ENCODE data around the gene FBXO48.
"Not testable (repeated sequence)": the region's sequence is repeated elsewhere in the genome, so short reads cannot be mapped to it uniquely, and the experiment has no call there.

Gene FBXO48, protein sequence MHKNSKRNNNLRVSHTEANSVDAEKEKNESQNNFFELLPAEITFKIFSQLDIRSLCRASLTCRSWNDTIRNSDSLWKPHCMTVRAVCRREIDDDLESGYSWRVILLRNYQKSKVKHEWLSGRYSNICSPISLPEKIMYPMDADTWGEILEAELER

DNA sequence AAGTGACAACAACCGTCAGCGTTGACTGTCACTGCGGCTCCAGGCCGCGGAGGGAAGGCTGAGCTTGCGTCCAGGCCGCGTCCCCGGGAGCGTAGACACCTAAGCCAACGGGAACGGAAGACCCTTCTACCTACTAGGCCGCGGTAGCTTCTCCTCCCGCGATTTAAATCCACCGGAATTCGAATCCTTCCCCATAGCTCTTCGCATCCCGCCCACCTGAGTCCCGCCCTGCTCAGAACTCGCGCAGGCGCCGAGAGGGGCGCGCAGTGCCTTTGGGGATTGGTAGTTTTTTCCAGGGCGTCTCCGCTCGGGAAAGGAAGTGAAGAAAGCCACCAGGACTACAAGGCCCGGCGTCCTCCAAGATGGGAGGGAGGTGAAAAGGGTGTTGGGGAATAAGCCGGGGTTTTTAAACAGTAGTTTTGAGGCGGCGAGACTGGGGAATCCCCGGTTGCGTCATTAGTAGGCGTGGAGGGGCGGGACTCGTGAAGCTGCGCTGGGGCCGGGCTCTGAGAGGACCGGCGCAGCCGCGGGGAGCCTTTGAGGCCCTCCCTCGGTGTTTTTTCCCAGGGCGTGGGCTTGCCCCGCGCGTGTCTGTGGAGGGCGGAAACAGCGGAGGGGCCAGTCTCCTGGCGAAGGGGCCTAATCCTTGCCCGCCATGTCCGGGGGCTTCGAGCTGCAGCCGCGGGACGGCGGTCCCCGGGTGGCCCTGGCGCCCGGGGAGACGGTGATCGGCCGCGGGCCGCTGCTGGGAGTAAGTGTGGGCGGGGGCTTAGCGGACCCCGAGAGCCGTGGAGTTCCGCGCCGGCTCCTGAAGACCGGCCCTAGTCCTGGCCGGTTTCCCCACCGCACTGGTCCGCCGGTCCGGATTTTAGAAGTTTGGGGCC lies at the start of gene FBXO48, which contains the start of gene APLF:
Gene FBXO48, minus strand, starts transcription at position 218 of the 884 bp plus-strand sequence. CDS start 2,149 bp downstream, outside the sequence.
Gene APLF, plus strand, starts transcription at position 509 of the 884 bp plus-strand sequence. Its CDS starts 147 bp downstream, at position 656.
- peak; percentile 98 for DNase-seq

DNA sequence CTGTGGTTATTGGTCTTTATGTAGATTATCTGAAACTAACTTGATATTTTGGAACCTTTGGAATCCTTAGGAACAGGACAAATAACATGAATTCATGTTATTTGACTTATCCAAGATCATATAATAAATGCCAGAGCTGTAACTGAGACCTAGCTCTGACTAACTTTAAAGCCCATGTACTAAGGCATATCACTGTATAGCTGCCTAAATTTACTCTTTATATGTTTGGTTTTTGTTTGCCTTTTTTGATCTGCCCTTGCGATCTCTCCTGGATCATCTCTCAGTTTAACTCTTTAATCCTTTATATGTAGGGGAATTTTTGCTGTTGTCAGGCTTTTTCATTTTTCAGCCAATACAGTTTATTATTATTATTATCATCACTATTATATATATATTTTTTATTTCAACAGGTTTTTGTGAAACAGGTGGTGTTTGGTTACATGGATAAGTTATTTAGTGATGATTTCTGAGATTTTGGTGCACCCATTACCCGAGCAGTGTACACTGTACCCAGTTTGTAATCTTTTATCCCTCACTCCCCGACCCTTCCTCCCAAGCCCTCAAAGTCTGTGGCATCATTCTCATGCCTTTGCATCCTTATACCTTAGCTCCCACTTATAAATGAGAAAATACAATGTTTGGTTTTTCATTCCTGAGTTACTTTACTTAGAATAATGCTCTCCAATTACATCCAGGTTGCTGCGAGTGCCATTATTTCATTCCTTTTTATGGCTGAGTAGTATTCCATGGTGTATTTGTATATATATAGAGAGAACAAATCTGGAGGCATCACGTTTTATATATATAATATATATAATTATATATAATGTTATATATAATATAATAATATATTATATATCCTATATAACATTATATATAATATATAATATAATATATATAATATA lies 49.2 kb upstream of the FBXO48 start:
- DNase-seq = no peak

DNA sequence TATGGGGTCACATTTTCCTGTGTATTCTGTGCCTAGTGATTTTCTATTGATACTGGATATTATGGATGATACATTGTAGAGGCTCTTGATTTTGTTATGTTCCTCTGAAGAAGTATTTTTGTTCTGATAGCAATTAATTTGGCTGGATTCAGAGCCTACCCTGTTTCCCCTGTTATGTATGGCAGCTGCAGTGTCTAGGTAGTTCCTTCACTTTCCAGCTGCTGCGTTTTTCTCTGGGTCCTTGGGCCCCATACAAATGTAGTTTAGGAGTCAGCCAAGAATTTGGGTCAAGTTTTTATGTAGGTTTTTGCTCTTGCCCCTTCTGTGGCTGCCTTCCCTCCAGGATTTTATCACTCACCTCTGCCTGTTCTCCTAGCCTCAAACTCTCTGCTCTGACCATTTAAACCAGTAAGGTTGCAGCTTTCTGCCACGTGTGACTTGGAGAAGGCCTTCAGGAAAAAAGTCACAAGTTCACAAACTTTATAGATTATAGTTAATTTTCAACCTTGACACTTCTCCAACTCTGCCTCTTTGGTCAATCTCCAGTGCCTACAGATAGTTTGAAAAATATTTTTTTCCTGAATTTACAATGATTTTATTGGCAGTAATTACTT lies 47.3 kb upstream of the FBXO48 start:
- DNase-seq = no peak

DNA sequence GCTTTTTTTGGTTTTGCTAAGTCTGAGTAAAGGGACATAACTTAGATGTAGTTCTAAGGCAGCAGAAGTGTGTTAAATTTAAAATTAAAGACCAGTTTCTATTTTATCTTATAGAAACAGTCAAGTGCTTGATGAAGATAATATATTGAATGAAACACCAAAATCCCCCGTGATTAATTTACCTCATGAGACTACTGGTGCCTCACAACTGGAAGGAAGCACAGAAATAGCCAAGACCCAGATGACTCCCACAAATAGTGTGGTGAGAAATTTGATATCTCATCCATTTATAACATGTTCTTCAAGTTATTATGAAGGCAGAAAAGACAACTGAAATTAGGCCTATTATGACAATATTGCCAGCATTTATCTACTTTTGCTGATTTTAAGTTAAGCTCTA lies 45.9 kb upstream of the FBXO48 start:
- DNase-seq = no peak

DNA sequence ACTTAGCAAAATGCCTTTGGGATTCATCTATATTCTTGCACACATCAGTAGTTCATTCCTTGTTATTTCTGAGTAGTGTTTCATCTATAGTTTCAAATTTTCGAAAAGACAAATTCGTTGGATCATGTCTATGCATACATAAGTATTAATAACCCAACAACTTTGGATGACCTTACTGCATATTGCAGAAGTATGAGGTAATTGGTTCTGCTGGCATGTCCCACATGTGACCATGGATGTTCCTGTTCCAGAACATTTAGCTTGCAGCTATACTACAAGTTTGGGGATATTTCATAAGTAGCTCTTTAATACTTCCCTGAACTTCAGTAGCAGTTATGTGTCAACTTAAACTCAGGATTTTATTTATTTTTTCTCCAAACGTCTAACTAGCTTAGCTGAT lies 45.2 kb upstream of the FBXO48 start:
- no peak for DNase-seq

DNA sequence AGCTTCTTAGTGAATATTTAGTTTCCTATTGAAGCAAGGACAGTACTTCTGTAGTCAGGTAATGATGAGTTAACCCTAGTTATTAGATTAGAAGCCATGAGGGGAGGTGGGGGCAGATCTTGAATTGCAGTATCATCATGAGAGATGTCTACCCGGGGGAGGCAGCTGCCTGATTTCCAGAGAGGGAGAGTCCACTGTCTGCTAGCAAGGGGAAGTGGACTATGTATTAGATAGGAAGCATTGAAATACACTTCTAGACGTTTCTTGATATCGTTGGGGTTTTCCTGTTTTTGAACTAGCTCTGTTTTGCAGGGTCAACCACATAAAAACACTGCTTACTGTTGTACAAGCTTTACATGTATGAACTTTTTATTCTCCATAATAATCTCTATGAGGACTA lies 39.1 kb upstream of the FBXO48 start:
- DNase-seq = no peak

DNA sequence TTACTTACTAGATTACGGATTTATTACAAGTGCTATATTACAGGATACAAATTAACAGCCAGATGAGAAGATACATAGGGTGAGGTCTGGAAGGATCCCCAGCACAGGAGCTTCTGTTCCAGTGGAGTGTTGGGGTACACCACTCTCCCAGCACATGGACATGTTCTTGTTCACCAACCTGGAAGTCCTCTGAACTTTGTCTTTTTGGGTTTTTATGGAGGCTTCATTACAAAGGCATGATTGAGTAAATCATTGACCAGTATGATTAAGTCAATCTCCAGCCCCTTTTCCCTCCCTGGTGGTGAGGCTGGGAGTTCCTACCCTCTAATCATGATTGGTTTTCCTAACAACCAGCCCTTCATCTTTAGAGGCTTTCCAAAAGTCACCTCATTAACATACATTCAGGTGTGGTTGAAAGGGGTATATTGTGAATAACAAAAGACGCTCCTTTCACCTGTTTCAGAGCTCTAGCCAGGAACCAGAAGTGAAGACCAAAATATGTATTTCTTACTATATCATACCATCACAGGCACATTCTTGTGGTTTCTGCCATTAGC lies 38.6 kb upstream of the FBXO48 start:
- no peak for DNase-seq

DNA sequence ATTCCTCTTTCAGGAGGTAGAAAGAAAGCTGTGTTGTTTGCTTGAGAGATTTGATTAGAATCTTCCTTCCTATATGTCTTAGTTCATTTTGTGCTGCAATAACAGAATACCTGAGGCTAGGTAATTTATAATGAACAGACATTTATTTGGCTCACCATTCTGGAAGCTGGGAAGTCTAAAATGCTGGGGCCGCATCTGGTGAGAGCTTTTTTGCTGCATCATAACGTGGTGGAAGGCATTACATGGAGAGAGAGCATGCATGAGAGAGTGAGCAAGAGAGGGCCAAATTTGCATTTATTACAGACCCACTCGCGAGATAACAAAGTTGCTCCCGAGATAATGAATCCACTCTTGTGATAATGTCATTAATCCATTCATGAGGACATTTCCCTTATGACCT lies 34.7 kb upstream of the FBXO48 start:
- no peak for DNase-seq

DNA sequence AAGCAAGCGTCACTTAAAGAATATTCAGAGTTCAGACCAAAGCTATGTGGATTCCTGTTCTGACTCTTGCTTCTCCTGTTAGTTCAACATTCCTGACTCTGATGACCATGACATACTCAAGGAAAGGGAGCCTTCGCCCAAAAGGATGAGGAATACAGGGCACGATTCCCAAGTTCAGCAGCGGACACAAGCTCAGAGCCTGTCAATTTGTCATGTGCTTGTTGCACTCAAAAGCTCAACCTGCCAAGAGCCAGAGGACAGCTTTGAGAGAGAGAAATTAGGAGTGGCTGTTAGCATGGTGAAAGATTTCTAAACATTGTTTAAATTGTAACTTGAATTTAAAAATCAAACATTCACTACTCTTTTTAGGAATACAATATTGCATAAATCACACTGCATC lies 33.6 kb upstream of the FBXO48 start:
- DNase-seq = no peak

DNA sequence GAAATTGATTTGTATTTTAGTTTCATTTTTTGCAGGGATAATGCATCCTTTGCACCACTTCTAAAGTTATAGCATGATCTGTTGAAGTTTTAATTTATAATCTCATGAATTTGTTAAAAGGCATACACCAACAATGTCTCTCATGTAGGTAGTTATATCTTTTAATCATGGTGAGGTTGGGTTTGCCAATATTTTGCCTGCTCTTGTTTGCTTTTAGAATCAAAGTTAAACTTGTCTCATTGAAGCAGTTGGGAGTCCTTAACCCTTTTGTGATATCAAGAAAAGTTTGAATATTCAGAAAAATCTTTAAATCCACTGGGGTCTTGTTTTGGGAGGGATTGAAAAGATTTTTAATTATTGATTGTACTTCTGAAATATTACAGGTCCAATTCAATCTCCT lies 32.0 kb upstream of the FBXO48 start:
- DNase-seq = no peak

DNA sequence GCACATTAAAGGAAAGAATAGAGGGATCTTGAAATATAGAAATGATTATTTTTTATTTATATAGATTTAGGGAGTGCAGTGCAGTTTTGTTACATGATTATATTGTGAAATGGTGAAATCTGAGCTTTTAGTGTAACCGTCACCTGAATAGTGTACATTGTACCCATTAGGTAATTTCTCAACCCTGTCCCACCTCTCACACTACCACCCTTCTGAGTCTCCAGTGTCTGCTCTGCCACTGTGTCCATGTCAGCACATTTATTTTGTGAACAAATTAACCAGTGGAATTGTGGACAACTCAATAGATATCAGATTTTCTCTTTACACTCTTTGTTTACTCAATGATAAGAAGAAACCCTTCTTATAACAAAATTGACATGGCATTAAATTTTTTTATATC lies 24.5 kb upstream of the FBXO48 start:
- no peak for DNase-seq

DNA sequence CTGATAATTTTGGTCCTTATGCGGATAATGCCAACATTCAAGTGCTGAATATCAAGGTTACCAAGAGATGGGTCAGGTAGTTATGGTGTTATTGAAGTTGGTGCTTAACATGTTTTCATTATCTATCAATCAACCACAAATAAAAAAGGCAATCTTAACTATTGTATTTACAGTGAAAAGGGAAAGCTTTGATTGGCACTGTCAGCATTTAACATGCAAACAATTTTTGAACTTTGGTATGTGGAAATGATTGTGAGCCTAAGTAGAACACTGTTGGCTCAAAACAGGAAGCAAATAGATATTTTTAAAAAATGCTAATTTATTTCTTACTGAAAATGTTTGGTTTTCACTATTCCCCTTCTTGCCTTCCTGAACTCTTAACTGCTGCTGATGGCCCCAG lies 22.2 kb upstream of the FBXO48 start:
- DNase-seq = no peak

DNA sequence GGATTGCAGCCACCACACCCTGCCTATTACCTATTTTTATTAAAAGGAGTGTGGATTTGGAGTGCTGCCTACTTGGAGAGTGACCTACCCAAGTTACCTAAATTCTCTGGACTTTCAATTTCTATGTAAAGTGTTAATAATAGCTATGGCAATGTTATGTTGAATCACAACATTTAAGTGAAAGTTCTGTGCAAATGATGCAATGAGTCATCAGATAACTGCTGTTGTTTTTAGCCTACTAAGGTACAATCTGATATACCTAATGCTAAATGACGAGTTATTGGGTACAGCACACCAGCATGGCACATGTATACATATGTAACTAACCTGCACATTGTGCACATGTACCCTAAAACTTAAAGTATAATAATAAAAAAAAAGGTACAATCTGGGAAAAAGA lies 21.5 kb upstream of the FBXO48 start:
- DNase-seq = not testable (repeated sequence)

DNA sequence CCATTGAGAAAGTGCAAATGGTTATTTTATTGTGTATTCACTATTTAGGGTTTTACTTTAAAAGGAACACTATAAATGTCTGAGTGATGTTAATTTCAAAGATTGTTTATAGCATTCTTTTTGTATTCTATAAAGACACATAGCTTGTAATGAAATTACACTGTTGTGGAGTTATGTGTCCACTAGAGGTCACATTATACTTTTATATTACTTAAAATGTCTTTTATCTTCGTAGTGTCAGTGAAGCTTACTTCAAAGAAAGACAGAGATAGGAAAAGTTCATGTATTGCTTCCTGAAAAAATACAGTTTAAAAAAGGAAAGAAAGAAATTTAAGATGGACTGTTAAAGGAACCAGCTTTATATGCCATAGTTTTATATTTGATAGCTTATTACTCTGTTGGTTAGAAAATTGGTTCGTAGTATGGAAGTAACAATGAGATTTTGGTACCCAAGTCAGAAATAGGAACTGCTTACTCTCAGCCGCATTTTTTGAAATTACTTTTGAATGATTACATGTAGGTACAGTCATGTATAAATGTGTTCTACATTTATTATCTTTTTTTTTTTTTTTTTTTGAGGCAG lies 20.8 kb upstream of the FBXO48 start:
- peak; percentile 60 for DNase-seq

DNA sequence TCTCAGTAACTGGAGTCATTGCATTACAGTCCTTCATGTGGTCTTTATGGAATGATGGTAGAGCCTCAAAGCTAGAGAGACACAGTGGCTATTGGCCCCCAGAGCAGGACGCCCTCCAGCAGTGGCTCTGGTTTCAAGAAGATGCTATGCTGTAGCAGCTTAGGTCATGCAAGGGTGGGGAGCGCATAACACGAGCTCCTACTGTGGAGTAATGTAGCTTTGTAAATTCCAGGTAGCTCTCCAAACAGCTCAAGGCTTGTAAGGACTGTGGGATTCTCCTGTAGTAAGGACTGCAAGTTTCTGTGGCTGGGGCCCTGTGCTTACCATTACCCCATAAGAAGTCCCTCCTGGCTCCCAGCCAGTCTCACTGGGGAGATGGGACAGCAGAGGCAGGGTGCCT lies 15.9 kb upstream of the FBXO48 start:
- no peak for DNase-seq

DNA sequence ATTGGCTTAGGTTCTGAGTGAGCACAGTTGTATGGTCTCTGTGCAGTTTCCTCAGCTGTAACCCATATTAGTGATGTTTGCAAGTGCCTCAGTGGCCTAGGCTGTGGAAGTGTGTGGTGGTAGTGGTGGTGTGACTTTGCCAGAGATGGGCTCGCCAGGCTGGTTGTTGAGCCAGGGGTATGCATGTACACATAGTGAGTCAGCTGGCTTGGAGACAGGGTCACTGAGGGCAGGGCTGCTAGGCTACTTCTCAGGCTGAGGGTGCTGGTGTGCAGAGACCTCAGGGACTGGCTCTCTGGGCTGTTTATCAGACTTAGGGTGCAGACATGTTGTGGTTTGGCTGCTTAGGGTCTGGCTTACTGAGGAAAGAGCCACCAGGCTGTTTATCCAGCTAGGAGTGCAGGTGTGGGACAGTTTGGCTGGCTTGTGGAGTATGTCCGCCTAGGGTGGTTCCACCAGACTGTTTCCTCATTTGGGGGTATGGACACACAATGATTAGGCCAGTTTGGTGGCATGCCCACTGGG lies 15.3 kb upstream of the FBXO48 start:
- no peak for DNase-seq

DNA sequence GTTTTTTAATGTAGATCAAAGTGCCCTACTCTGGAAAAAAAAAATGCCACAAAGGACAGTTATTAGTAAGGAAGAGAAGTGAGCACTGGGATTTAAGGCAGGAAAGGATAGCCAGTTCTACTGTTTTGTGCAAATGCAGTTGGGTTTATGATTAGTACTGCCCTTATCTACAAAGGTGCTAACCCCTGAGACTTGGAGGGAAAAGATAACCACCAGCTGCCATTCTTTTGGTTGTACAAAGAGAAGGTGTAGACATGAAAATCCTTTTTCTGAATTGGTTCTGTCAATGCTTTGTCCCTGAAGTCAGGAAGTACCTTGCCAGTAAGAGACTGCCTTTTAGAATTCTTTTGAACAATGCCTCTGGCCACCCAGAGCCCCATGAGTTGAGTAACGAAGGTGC lies 11.6 kb upstream of the FBXO48 start:
- no peak for DNase-seq

DNA sequence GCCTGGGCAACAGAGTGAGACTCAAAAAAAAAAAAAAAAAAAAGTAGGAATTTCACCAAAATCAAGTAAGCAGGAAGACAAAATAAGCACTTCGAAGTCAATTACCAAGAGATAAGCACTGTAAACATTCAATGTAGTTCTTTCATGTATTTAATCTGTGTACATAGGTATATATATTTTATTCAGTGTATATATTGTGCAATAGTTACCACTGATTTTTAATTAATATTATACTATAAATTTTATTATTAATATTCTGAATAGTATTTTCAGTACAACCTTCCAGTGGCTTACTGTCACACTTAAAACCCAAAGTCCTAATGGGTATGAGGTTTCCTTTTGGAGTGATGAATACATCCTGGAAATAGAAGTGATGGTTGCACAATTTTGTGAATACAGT lies 9.4 kb upstream of the FBXO48 start:
- no peak for DNase-seq

DNA sequence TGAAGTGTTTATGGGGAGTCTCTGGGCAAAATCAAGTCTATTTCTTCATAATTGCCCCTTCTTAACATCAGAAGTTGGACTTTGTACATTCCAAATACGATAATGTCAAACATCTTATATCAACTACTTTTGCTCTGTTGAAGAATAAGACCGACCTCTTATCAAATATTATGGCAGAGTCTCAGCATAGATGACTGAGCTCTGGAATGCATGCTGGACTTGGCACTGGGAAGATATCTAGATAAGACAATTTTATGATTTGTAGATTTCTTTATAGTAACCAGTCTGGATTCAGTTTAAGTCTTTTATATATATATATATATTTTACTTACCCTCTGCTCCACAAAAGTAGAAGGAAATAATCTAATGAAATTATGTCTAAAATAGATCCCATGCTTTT lies 8.5 kb upstream of the FBXO48 start:
- DNase-seq = no peak

DNA sequence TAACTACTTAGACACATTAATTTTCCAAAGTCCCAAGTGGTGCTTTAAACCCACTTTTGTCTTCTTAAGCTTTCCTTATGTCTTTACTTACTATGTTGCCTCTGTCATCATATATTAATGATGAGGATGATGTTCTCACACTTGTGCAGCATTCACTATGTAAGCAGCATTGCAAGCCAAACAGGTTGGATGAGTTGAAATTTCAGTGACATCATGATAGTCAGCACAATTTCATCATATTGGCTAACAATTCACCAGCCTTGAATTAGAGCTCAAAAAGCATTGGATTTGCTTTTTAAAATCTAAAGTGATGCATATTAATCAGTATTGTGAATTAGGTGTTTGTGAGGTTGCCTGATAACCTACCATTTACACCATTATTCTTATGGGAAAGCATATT lies 8.0 kb upstream of the FBXO48 start:
- no peak for DNase-seq

DNA sequence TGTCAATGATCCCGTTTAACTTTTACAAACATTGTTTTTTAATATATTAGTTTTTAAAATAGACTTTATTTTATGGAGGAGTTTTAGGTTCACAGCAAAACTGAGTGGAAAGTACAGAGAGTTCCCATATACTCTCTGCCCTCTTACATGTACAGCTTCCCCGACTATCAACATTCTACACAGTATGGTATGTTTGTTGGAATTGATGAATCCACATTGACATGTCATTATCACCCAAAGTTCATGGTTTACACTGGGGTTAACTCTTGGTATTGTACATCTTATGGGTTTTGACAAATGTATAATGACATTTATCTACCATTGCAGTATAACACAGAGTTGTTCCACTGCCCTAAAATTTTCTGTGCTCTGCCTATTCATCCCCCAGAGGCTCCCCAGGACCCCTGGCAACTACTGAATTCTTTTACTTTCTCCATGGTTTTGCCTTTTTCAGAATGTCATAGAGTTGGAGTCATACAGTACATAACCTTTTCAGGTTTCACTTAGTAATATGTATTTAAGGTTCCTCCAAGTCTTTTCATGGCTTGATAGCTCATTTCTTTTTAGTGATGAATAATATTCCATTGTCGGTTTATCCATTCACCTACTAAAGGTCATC lies 5.8 kb upstream of the FBXO48 start:
- DNase-seq = no peak

DNA sequence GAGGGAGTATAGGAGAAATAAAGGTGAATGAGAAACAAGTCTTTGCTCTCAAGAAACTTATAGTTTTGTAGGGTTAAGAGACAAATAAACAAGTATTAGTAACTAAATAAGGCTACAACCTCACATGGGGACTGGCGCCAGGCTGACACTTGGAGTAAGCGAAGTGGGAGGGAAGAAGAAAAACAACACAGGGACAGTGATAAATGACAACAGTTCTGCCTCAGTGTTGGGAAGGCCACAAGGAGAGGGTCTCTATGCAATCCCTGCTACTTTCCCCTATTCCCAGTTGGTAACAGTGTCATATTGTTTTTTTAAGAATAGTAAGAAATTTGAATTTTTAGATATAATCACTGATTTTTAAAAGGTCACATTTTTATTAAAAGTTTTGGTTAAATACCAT lies 4.3 kb upstream of the FBXO48 start:
- no peak for DNase-seq

Measured in NCI-H1694 treated with DMSO at 0.1 percent for 48 hours (cell line).